Astrocyte of the cerebellum (primary cell): ENCODE results near the gene SH2D4B.

Experiments used
- DNase-seq: peaks from one replicate; pipeline ENCODE4 v3.0.0-alpha.2; 2011; ENCODE audit warnings: low read depth
- H3K4me3 ChIP-seq: 2 replicates; pipeline ENCODE4 v1.5.1; 2011; ENCODE audit warnings: mild to moderate bottlenecking, low read depth, low read length, moderate library complexity
- CTCF ChIP-seq: IDR thresholded peaks from 2 replicates; pipeline ENCODE4 v1.5.1; 2012; ENCODE audit warnings: low read length, low read depth, moderate library complexity, mild to moderate bottlenecking; ENCODE audit errors: missing control alignments
- in situ Hi-C: cut with HindIII; loops from 2 replicates; pipeline ENCODE4 v1.10.0; 2017; ENCODE audit warnings: low sequenced_read_pairs

The SH2D4B gene

GRCh38 chr10:80579849-80580637, 42.3 kb downstream of the SH2D4B start:
- in situ Hi-C loops = no loop called here
- no peak overlapping the region for H3K4me3 ChIP-seq
- no peak for TF ChIP-seq CTCF
- no peak for DNase-seq

GRCh38 chr10:80580638-80581468, 43.2 kb downstream of the SH2D4B start:
- no peak for TF ChIP-seq CTCF
- in situ Hi-C loops = no loop called here
- DNase-seq = no peak
- H3K4me3 ChIP-seq = no peak overlapping the region

- H3K4me3 ChIP-seq = no peak overlapping the region
- TF ChIP-seq CTCF = no peak
- DNase-seq = no peak
- in situ Hi-C loops = no loop called here
Measured at GRCh38 chr10:80581469-80581835, 43.8 kb downstream of the SH2D4B start.

- no peak for DNase-seq
- in situ Hi-C loops = no loop called here
- H3K4me3 ChIP-seq = no peak overlapping the region
- TF ChIP-seq CTCF = no peak
Measured at GRCh38 chr10:80582286-80582960, 44.7 kb downstream of the SH2D4B start.

- in situ Hi-C loops = no loop called here
- TF ChIP-seq CTCF = no peak
- no peak for DNase-seq
- no peak overlapping the region for H3K4me3 ChIP-seq
Measured at GRCh38 chr10:80583685-80584084, 46.0 kb downstream of the SH2D4B start.

GRCh38 chr10:80585812-80586211, 48.1 kb downstream of the SH2D4B start:
- no peak for TF ChIP-seq CTCF
- in situ Hi-C loops = no loop called here
- DNase-seq = no peak

More at GRCh38 chr10:80585812-80586211, 48.1 kb downstream of the SH2D4B start:
- no peak overlapping the region for H3K4me3 ChIP-seq
